GM19238 (cell line): ENCODE measurements around the gene LAMTOR4.
A peak's percentile ranks its signal among the peaks of the same experiment; 100 is the strongest.
"Not testable (repeated sequence)": the region's sequence is repeated elsewhere in the genome, so short reads cannot be mapped to it uniquely, and the experiment has no call there.

ENCODE experiments used
- DNase-seq: peaks from one replicate; pipeline ENCODE4 v3.0.0; 2011; ENCODE audit warnings: low spot score; ENCODE audit not compliant: insufficient read length

LAMTOR4 gene

DNA sequence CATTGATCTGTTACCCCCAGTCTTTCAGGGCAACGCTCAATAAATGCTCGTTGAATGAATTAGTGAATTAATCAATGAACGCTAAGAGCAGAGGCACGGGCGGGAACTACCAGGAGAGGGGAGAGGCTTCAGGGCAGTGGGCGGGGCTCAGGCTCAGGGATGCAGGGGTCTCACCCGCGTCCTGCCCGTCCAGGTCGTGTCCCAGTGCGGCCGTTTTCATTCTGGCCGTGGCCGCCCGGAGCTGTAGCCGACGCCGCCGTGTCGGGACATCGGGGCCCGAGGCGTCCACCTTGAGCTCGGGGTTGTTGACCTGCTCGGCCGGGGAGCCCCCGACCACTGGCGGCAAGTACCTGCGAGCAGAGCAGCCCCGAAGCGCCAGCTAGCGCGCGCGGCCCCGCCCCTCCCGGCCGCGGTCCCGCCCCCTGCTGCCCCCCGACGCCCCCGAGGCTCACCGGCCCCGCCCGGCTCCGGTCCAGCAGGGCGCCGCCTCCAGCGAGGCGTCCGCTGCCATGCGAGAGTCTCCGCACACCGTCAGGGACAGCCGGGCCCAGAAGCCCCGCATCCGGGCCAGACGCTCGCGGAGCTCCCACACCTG is 22.5 kb downstream of the LAMTOR4 start:
- DNase-seq: no peak

- DNase-seq: no peak
Measured at GRCh38 chr7:100171840-100172239, 23.1 kb downstream of the LAMTOR4 start.

DNA sequence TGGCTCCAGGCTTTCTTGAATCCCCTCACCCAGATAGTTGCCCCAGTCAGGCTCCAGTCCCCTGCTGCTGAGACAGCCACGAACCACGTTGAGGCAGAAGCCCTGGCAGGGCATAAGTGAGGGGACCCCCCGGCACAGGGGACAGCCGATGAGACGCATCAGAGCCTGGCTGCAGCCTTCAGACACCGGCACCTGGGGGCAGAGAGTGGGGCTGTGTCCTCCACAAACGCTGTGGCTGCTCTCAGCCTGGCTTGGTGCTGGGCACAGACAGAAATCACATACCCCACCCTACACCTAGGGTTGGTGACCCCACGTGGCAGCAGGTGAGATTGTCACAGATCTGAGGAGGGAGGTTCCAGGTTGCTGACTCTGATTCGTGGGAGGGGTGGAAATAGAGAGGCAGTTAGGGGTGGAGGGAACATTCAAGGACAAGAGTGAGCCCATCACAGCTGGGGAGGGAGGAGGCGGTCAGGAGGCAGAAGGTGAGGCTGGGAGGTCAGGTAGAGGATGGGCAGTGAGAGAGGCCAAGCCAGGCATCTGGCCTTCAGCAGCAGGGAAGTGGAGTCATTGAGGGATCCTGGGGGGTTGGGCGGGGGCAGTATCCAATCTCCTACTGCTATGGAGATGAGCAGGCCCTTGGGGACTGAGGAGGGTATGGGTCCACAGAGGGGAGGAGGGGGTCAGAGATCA is 25.2 kb downstream of the LAMTOR4 start:
- DNase-seq: no peak

DNA sequence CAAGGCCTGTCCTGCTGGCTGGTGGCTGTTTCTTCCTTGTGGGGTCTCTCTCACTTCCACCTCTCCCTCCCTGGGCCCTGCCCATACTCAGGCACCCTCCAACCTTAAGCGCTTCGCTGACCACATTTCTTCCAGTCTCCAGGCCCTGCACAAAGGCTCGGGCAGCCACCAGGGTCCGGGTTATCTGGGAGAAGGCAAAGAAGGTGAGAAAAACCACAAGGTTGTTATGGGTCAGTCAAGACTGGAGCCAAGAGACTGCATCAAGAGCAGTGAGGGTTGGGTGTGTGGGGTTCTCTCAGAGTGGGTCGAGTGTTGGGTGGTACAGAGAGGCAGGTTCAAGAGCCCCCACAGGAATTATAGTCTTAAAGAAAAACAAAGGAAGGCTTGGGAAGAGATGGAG is 25.9 kb downstream of the LAMTOR4 start:
- no peak for DNase-seq

DNA sequence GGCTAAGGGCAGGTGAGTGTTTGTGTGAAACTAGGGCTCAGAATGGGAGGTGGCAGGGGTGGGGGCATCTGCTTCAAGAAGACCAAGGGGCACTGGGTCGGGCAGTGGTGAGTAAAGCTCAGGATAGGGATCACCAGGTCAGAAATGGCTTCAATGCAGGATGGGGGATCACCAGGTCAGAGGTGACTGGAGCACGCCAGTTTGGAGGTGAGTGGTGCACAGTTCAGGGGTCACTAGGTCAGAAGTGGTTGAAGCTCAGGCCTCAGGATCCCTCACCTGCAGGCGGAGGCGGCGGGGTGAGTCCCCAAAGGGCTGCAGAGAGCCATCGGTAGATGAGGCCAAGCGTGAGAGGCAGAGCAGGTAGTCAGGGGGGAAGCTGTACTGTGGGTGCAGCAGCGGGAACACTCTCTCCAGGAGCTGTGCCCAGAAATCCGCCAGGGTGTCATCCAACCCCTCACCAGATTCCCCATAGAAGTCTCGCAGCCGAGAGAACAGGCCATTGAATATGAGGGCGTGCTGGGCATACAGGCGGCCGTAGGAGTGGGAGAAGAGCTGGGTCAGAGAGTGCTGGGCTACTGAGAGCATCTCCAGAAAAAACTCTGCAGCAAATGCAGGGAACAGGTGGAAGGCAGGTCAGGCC is 26.7 kb downstream of the LAMTOR4 start:
- no peak for DNase-seq

DNA sequence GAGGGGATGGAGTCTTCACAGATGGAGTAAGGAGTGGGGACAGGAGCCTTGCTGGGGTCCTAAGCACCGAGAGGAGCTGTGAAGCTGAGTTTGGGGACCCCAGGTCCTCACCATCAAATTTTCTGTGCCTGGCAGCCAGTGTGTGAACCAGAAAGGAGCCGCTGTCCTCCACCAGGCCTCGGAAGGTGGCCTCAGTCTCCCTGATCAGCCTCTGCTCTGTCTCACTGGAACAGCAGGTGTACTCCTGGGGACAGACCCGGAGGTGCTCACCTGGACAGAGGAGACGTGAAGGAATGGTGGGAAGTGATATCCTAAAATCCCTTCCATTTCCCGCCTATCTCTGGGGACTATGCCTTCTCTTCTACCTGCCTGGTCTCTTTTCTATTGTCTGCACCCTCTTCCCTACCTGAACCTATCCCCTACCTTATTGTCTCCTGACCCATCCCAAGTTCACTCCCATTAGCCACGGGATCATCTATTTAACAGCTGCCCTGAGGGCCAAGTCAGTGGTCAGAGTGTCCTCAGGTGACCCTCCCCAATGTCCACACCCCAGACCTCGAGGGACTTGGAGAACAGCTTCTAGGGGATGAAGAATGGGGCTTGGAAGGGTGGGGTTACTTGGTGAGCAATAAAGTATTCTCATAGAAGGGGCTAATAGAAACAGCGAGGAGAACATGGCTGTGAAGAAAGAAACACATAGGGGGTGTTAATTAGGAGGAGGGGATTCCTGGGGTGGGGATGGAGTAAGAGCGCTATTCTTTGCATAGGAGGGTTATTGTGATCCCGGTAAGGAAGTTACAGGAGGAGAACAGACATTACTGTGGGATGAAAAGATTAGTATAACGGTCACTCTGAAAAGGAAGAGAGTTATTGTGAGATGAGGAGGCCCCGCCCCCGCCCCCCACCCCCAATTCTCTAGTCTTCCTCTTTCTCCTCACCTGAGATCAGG is 27.7 kb downstream of the LAMTOR4 start:
- DNase-seq: no peak

GRCh38 chr7:100177045-100178001 is 28.6 kb downstream of the LAMTOR4 start, which contains the start of the genes GPC2 and STAG3:
Gene GPC2 (minus strand): TSS chr7:100177381. CDS start chr7:100177199, 182 bp downstream.
Gene STAG3 (plus strand): TSS chr7:100177918. CDS start chr7:100180557, 2,639 bp downstream.
- peak; percentile 94 for DNase-seq

DNA sequence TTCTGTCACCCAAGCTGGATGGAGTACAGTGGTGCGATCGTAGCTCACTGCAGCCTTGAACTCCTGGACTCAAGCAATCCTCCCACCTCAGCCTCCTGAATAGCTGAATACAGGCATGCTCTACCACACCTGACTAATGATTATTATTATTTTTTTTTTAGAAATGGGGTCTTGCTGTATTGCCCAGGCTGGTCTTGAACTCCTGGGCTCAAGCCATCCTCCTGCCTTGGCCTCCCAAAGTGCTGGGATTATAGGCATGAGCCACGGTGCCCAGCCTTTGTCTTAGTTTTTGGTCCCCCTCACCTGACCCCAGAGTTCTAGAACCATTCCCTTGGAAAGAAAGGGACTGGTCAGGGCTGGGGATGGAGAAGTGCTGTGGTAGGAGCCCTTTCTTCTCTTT is 31.4 kb downstream of the LAMTOR4 start:
- not testable (repeated sequence) for DNase-seq

GRCh38 chr7:100182616-100183015 is 33.9 kb downstream of the LAMTOR4 start:
- DNase-seq: not testable (repeated sequence)

DNA sequence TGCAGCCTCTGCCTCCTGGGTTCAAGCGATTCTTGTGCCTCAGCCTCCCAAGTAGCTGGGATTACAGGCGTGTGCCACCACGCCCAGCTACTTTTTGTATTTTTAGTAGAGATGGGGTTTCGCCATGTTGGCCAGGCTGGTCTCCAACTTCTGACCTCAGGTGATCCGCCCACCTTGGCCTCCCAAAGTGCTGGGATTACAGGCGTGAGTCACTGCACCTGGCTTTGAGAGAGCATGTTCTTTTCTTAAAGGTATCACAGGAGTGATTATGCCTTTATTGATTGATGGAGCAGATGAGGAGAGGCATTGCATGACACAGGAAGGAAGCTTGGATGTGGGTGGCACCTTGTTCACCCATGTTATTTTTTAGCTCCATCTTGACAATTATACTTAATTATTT is 34.4 kb downstream of the LAMTOR4 start:
- DNase-seq: not testable (repeated sequence)

DNA sequence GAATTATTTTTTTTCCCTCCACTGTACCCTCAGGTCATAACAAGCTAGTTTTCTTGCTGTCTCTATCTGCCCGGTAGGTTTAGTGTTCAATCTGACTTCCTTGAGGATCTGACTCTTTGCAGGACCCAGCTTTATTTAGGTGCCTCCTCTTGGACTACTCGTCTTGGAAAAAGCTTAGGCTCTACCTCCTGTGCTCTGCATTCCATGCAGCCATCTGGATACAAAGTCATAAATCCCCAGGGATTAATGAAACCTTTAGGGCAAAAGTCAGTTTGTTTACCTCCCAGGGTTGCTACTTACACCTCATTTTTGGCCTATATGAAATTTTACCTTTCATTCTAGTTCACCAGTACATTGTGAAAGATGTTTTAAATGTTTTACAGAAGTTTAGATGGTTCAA is 37.0 kb downstream of the LAMTOR4 start:
- DNase-seq: no peak

DNA sequence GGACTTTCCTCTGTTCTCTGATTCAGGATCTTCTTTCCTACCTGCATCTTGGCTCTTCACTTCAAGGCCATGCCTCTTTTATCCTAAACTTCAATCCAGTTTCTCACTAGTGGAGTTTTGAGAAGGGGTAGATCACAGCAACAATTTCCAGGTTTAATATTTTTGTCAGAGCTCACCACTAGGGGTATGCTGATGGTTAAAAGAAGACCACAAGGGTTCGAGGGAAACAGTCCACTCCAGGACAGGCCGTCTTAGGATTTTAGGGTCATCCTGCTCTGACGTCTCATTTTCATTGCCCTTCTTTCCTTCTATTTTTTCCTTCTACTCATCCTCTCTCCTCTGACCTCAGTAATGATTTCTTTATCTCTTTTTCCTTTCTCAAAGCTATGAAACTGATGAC is 40.3 kb downstream of the LAMTOR4 start:
- DNase-seq: no peak

DNA sequence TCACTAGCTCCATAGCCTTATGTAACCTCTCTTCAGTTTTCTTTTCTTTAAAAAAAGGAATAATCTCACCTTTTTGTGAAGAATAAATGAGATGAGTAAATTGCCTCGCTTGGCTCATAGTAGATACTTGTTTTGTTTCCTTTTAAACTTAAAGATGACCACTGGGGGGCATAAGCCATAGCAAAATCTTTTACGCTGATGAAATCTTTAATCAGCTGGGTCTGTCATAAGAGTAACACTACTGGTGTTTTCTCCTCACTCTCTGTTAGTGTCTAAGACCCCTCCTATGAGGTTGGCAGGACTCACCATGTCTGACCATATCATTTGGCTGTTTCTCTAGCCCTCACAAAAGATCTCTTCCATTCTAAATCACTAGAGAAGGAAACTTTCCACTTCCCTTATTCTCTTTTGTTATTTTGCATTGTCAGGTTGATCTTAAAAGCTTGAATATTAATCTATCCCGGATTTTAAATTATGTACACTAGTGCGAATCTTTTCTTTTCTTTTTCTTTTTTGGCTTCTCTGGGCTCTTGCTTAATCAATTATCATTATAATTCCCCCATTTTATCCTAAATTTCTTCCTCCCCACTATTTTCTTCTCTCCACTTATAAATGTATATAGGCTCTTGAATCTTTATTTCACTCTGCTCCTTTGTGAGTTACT is 41.5 kb downstream of the LAMTOR4 start:
- no peak for DNase-seq

DNA sequence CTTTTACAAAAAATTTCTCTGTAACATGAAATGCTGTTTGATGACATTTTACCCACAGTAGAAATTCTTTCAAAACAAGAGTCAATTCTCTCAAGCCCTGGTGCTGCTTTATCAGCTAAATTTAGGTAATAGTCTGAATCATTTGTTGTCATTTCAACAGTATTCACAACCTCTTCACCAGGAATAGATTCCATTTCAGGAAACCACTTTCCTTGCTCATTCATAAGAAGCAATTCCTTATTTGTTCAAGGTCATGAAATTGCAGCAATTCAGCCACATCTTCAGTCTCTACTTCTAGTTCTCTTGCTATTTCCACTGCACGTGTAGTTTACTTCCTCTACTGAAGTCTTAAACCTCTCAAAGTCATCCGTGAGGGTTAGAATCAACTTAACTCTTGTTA is 43.1 kb downstream of the LAMTOR4 start:
- DNase-seq: no peak

- DNase-seq: not testable (repeated sequence)
Measured at GRCh38 chr7:100192281-100192862, 43.7 kb downstream of the LAMTOR4 start.

- no peak for DNase-seq
Measured at GRCh38 chr7:100192969-100193368, 44.3 kb downstream of the LAMTOR4 start.

DNA sequence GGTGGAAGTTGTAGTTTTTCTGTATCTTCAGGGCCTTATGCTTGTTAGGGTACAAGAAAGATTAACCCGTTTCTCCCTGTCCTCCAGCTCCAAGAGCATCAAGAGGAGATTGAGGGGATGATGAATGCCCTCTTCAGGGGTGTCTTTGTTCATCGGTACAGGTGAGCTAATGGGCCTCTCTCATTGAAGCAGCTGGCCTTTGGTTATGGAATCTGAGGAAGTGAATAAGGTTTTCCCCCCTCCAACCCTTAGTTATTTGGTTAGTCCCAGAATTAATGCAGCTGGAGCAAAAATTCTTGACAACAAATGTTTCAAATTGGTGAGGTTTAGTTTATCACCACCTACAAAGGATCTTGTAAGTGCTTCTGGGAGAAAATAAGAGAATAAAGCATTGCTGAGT is 46.5 kb downstream of the LAMTOR4 start:
- no peak for DNase-seq

- DNase-seq: not testable (repeated sequence)
Measured at GRCh38 chr7:100195901-100196322, 47.2 kb downstream of the LAMTOR4 start.

DNA sequence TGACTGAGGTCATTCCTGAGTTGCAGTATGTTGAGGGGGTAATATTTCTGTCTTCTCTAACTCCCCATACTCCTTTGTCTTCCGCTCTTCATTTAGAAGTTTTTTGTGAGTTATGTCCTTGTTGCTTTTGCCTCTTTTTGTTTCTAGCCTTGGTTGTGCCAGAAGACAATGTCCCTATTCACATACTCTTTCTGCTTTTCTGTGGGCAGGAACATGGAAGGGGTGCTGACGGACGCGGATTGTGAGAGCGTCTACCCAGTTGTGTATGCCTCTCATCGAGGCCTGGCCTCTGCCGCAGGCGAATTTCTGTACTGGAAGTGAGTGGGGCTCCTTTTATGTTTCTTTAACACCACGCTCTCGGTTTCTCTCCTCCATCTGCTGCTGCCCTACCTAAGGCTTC is 49.5 kb downstream of the LAMTOR4 start:
- DNase-seq: no peak
